ENCODE results near the gene GNAZ.

GNAZ gene

DNA sequence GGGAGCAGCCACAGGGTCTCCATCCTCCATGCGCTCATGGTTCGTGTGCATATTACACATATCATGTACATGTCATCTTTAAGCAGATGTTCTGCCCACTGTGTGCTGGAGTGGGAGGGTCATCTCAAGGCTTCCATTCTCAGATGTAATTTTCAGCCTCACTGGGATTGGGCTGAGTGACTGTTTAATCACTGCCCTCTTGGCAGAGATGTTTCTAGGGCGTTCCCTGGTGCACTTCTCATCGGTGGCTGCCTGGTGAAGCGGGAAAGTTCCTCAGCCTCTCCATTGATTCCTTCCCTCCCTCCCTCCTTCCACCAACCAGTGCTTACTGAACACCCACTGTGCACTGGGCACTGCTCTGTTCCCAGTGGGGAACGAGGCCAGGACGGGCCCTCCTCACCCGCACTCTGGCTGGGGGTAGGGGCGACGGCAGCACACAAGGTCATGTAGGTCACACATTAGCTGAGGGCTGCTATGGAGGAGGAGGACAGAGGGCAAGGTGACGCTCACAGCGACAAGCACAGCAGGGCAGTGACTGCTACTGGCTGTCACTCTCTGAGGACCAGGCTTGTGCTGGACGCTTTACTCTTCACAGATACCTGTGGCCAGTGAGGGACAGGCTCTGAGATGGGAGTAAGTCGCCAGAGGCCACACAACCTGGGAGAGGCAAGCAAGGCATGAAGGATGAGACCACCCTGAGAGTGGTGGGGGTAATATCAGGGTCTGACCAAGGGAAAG lies 22.9 kb downstream of the GNAZ start:
- no peak for DNase-seq (ENCODE audit: low spot score)

DNA sequence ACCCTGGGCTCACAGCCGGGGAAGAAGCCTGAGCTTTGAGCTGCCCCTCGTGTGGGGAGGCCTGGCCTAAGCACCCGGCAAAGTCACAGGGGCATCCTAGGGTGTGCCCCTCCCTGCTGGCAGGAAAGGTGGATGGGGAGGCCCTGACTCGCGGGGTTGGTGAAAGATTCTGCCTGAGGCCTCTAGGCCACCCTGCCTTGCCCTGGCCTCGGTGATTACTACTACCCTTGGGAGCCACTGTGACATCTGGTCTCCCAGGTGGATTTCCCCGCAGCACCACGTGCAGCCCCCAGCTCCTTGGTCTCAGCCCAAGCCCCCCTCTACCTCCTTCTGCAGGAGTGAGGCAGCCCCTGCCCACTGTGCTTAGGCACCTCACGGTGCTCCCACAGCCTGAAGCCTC lies 23.9 kb downstream of the GNAZ start:
- no peak for DNase-seq (ENCODE audit: low spot score)

DNA sequence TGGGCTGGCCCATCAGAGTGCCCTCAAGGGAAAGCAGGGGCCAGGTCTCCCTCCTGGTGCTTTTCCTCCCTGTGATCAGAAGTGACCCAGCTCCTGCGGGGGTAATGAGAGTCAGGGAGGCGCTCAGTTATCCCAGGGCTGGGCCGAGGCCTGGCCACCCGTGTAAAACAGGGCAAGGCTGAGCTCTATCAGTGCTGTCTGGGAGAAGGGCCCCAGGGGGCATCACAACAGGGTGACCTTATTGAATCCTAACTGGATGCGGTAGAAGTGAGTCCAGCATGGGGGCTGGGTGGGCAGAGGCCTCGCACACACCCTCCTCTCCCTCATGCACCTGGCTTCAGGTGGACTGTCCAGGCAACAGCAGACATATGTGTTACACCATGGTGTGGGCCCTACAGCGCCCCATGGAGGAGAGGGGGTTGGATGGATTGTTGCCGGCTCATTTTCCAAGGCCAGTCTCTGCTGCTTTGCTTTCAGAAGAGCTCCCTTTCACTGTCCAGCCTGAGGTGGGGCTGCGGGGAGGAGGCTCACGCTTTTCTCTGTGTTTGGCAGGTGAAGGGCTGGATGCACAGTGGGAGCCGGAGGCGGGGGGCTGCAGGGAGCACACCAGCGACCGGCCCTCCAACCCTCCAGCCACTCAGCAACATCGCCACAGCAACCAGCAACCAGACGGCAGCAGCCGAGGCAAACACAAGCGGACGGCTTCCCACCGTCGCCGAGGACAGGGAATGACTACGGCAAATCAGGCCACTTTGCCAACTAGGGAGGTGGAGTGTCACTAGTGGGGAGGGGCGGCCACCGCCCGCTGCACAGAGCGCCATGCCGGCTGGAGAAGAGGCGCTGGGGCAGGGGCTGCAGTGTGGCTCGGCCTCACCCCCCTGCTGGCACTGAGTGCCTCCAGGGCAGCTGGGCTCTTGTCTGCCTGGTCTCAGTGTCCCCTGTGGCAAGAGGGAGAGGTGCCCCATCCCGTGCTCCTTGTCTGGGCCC lies 24.7 kb downstream of the GNAZ start:
- no peak for DNase-seq (ENCODE audit: low spot score)

DNA sequence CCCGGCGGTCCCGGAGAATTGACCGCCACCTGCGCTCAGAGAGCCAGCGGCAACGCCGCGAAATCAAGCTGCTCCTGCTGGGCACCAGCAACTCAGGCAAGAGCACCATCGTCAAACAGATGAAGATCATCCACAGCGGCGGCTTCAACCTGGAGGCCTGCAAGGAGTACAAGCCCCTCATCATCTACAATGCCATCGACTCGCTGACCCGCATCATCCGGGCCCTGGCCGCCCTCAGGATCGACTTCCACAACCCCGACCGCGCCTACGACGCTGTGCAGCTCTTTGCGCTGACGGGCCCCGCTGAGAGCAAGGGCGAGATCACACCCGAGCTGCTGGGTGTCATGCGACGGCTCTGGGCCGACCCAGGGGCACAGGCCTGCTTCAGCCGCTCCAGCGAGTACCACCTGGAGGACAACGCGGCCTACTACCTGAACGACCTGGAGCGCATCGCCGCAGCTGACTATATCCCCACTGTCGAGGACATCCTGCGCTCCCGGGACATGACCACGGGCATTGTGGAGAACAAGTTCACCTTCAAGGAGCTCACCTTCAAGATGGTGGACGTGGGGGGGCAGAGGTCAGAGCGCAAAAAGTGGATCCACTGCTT lies 25.5 kb downstream of the GNAZ start:
- DNase-seq (ENCODE audit: low spot score): no peak

DNA sequence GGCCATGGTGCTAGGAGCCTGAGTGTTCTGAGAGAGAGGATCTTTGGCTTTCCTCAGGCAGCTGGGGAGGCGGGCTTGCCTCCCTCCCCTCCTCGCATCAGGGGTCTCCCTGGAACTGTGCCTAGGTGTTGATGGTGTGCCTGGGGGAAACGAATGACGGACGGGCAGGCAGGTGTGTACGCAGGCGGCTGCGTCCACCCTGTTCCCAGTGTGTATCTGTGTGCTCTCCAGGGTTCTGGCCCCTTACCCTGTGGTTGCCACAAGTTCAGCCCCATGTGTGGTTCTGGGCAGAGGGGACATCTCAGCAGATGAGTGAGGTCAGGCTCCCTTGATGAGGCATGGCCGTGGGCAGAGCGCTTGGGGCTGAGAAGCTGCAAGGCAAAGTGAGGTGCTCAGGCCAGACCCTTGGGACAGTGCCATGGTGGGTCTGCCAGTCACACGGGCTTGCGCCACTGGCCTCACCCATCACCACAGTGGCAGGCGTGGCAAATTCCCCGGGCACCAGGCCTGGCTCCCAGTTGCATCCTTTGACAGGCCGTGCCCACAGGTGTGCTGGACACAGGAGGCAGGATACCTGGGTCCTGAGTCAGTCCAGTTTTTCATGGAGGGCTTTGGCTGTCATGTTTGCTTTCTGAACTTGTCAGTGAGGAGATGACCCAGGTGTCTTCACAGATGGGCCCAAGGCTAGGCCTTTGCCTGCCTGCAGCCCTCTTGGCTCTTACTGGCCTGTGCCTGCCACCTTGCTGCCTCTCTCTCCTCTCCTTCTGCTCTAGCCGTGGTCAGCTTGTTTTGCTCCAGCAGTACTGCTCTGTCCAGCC lies 27.3 kb downstream of the GNAZ start:
- no peak for DNase-seq (ENCODE audit: low spot score)

DNA sequence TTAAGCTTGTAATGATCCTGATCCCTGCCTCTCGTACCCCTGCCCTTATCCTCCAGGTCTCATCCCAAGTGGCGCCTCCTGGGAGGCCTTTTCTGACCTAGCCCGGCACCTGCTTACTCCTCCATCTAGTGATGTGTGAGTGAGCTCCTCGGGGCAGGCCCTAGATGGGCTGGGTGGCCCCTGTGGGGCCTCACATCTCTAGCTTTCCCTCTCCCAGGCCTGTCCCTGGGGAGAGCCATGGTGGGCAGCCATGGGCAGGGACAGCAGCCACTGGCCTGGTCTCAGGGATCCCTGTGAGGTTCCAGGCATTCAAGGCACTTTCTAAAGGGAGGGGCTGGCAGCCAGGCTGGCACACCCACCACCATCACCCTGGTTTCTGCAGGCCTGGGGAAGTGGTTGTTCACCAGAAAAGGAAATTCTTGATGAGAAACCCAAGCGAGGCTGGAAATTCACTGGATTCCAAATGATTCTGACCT lies 27.9 kb downstream of the GNAZ start:
- DNase-seq (ENCODE audit: low spot score): no peak

DNA sequence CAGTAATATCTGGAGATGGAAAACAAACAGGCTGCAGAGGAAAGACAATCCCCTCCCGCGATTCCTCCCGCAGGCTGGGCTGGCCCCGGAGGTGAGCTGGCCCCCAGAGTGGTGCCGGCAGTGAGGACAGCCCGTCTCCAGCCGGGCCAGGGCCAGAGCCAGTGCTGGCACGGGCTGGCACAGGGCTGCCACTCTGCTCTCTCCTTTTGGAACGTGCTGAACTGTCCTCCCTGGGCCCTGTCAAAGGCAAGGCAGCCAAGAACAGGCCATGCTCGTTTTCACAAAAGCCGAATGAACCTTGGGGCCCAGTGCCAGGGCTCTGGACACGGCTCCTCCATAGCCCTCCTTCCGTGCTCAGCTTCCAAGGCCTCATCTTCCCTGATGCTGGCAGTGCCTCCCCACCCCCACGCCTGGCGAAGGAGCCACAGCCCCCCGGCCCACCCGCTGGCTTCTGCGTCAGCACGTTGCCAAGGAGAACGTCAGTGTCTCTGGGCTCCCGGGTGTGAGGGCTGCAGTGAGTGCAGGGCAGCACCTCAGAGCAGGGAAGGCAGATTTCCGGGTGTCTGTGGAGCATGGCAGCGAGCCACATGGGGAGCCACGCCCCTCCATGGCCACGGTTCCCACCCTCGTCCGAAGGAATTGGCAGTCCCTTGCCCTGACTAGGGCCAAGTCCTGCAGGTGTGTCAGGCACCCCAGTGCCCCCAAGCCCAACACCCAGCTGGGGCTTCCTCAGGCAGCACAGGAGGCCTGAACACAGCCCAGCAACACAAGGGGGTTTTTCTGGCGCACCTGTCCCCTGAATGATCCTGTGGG lies 28.6 kb downstream of the GNAZ start:
- DNase-seq (ENCODE audit: low spot score): no peak

DNA sequence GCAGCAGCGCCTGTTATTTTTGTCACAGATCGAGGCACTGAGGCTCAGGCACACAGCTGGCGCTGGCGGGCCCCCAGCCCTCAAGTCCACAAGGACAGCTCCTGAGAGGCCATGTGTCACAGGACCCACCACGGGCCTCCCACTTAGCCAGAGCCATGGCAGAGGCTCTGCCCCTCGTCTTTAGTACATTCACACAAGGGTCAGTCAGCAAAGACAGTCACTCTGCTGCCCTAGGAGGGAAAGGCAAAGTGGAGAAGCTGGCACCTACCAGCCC lies 29.1 kb downstream of the GNAZ start:
- no peak for DNase-seq (ENCODE audit: low spot score)

DNA sequence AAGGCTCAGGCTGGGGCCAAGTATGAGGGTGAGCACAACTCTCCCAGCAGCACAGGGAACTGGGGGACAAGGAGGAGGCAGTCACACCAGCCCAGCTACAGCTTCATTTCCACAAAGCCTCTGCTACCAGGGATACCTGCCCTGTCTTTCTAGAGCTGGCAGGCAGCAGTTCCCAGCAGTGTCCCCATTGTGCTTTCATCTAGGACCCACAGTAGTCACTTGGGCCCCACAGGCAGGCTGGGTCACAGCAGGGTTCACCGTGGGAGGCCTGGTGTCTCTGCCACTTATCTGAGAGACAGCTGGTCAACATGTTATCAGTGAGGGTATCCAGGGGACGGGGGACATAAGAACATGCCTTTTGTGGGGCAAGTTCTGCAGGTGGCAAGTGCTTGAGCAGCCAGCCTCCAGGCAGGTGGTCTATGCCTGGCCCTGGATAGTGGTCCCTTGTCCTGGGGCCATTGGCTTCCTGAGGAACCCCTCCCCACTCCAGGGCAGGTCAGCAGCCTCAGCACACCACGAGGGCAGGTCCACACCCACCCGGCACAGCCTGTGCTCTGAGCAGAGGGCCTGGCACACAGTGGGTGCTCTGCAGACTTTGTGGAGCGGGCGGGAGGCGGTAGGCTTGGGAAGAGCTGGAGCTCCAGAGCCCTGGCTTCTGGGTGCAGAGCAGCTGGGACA lies 29.9 kb downstream of the GNAZ start:
- no peak for DNase-seq (ENCODE audit: low spot score)

DNA sequence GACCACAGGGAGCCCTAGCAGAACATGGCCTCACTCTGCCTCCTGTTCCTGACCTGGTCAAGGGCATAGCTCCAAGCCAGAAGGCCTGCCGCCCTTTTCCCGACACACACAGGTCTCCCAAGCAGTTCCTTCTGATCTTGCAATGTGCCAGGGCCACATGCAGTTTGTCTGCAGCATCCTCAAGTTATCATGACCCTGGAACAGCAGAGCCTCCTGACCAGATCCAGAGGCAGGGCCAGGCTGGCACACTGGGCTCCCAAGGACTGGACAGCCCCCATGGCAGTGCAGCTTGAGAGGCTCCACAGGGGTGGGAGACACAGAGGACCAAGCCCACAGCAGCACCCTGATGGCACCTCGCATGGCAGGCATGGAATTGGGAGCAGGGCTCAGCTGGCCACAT lies 31.2 kb downstream of the GNAZ start:
- no peak for DNase-seq (ENCODE audit: low spot score)

DNA sequence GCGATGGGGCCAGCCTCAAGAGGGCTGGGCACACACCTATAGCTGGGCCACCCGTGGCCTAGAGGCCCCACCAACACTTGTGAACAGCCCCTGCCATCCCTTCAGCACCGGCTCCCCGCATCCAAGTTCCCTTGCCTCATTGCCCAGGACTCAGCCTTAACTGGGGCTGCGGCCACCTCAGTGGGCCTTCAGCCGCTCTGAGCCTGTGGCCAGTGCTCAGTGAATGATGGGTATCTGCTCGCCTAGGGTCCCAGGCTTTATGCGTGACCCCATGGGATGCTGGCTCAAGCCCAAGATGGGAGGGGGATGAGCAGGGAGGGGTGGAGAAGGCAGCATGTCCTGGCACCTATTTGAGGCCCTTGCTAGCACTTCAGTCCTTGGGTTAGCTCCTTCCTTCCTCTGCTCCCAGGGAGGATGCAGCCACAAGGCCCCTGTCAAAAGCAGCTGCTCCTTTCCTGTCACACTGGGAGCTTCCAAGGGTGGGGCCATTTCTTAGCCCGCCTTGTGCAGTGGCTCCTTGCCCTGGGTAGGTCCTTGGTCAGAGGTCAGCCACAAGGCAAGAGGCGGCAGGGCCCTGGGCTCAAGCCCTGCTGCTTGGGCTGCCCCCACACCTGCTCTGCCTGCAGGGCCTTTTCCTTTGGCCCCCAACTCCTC lies 31.8 kb downstream of the GNAZ start:
- DNase-seq (ENCODE audit: low spot score): no peak

DNA sequence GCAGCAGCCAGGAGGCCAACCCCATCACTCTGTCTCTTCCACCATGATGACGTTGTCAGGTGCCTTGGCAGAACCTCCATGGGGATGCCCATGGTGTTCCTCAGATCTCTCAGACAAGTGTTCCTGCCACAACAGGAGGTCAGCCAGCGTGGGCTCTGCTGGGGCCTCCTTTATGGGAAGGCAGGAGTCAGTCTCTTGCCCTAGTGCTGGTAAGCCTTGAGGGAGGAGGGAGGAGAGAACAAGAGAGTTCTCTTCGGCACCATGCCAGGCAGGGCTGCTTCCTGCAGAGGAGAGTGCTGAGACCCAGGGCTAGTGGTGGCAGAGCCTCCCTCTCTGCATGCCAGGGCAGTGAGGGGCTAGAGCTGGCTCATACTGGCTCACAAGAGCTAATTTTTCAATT lies 32.5 kb downstream of the GNAZ start:
- DNase-seq (ENCODE audit: low spot score): no peak

DNA sequence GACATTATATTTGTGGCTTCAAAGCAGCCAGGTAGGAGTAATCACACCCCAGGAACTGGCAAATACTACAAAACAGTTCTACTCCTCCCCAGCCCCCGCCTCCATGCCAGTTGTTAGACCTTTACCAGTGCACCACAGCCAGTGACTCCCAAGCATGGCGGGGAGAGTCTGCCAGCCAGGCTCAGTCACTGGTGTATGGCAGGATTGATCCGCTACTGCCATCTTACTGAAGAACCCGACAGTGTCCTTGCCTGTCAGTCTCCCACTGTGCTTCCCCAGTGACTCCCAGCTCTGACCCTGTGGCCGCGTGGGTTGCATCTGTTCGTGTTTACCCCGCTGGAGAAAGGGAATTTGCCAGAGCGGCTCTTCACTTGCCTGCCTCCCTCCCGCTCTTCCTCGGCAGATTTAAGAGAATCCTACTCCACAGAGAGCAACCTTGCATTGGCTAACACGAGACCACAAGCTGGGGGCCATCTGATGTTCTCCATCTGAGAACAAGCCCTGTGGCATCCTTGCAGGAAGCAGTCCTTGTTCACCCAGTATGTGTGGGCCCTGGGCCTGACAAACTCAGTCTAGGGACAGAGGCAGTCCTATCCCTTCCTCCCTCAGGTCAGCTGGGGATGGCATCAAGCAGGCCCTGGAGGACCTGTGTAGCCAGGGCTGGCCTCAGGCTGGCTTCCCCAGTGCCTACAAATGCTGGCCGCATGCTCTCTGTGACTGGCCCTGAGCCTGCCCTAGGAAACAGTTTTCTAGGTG lies 33.1 kb downstream of the GNAZ start:
- DNase-seq (ENCODE audit: low spot score): no peak

DNA sequence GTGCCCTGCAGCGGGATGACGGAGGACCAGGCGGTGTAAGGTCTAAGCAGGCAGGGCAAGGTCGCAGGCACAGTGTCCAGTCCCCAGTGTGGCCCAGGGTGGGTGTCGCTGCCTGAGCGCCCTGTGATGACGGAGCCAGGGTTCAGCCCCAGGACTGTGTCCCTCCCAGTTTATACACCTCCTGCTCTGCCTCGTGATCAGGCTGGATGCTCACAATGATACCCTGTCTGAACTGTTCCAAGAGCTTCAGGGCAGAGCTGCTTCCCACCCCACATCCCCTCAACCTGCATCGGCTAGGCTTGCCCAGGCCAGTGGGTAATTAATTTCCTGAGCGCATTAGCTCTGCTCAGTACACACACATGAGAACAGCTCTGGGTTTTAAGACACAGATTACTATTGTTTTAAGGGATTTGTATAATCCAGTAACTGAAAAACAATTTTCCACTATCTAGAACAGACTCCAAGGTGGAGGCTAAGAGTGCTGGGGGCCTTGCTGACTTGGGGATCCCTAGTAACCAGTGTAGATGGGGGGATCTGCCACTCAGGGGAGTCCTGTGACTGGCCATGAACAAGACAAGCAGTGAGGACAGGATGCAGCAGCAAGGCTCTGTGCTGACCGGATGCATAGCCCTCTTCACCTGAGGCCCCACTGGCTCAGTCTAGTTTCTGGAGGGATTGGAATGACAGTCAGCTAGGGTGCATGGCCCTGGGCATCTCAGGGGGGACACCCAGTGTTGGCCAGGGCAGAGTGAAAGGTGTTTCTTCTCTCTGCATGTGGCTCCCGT lies 34.1 kb downstream of the GNAZ start:
- no peak for DNase-seq (ENCODE audit: low spot score)

DNA sequence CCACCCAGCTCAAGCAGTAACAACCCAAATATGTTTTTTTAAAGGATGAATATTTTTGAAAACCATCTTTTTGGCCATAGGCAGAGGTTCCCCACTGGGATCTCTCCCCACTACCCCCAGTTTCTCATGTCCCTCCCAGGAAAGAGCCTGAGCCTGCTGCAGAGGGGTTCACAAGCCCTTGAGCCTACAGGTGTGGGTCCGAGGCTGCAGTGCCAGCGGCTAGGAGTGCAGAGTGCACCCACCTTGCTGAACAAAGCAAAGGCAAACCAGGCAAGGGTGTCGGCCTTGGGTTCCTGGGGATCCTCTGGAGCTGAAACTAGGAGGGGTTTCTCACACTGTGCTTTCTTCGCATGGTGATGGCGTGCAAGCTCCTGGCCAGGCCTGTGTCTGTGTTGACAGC lies 35.0 kb downstream of the GNAZ start:
- no peak for DNase-seq (ENCODE audit: low spot score)

DNA sequence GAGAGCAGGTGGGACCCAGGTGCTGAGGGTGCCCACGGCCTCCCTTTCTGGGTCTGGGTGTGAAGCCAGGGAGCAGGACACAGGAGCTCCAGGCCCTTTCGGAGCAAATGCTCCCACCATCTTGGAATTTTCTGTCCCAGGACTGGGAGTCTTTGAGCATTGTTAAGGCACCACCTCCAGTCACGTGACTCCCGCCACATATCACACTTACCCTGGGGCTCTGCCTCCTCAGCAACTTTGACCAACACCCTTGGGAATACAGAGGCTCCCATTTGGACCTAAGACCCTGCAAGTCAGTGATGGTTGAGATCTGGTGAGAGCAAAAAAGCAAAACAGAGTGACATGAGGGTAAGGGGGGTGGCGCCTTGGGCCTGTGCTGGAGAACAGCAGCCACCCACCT lies 35.6 kb downstream of the GNAZ start:
- no peak for DNase-seq (ENCODE audit: low spot score)

DNA sequence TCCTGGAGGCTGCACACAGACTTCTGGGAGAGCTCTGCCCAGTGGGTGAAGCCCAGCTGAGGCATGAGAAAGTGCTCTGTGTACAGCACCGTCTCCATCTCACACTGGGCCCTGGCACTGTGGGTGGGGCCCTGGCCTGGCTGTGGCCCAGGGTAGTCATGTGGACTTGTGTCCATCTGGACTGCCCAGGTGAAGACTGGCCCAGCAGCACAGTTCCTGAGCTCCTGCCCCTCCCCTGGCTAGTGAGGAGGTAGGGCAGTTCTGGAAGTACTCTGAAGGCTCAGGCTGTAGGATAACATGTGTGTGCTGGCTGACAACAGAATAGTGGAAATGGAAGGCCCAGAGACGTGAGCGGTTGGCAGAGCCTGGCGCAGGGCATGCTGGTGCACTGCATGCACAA lies 36.0 kb downstream of the GNAZ start:
- no peak for DNase-seq (ENCODE audit: low spot score)

DNA sequence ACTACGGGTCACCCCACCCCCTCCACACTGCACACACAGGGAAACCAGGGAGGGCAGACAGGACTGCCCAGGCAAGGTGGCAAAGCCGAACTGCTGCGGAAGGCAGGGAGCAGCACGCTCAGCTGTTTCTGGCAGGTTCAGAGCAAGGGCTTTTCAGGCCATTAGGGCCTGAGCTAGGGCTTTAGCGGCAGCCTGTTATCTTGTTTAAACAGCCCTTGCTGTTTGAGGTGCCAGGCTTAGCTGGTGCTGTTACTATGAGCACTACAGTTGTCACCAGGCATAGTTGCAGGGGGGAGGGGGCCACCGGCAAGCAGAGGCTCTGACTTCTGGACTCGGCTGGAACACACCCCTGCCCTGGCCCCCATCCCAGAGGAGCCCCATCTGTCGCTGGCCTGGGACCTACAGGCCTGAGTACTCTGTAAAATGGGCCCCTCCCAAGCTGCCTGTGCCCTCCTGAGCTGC lies 36.6 kb downstream of the GNAZ start:
- no peak for DNase-seq (ENCODE audit: low spot score)
